Retinal pigment epithelial cell (primary cell): ENCODE data around the gene RFTN1.

ENCODE experiments used
- DNase-seq: peaks from one replicate; pipeline ENCODE4 v3.0.0-alpha.2; 2010; ENCODE audit warnings: low read depth
- H3K4me3 ChIP-seq: 2 replicates; pipeline ENCODE4 v1.5.1; 2011; ENCODE audit warnings: mild to moderate bottlenecking, low read length, control low read depth, moderate library complexity
- CTCF ChIP-seq: conservative IDR thresholded peaks from 2 replicates; pipeline ENCODE4 v1.5.1; 2011; ENCODE audit warnings: low read depth, low read length, control low read depth, inconsistent platforms

RFTN1 gene

DNA sequence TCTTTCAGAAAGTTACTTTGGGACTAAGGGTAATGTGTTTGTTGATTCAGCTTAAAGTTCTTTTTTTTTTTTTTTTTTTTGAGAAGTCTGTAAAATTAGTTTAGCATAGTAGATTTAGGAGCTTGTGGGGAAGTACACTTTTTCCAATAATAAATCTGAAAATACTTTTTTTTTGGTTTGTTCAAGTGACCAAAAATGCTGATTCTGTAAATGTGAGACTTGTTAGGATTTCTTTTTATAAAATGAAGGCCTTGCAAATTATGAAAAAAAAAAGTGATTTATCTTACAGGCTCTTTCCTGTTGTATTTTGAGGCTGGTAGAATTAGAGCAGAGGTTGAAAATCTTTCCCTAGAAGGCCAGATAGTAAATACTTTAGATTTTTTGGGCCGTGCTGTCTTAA lies 240.9 kb downstream of the RFTN1 start:
- DNase-seq: no peak
- H3K4me3 ChIP-seq: no peak overlapping the region
- no peak for TF ChIP-seq CTCF

GRCh38 chr3:16270855-16271254 lies 242.6 kb downstream of the RFTN1 start:
- TF ChIP-seq CTCF: no peak
- no peak for DNase-seq
- no peak overlapping the region for H3K4me3 ChIP-seq

- H3K4me3 ChIP-seq: no peak overlapping the region
- DNase-seq: no peak
- TF ChIP-seq CTCF: no peak
These were observed 246.8 kb downstream of the RFTN1 start for GRCh38 chr3:16266714-16267113.
